ENCODE results near the gene ETNPPL. TPM values are rescaled to one million over a fixed set of nuclear protein-coding genes. Genes with fewer than 3 reads are reported as not detected.
A peak's percentile ranks its signal among the peaks of the same experiment; 100 is the strongest.

Gene ETNPPL
- total RNA-seq, 4 donors from 2014 or later: 0.30 to 16.2 (median 9.0) TPM

DNA sequence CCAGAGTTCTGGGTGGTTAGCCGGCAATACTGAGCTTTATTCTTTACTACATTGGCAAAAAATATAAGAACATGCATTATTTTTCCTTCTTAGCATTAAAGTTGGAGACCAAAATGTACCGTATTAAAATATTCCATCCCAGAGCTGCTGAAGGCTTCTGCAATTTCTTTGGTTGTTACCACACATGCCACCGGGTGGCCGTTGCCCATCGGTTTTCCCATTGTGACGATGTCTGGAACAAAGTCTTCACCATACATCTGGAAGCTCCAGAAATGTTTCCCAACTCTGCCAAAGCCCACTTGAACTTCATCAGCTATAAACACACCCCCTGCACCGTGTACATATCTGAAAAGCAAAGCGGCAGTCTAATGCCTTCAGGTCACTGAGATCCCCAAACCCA, 13.7 kb downstream of the ETNPPL start:
- WGBS, 2 donors: 83 to 89% methylated on average over 8 of the region's 8 CpGs
- no peak for DNase-seq (ENCODE audit: low spot score in 2 of 2)
- TF ChIP-seq POLR2A (IDR thresholded peaks at IDR 0.05) (no peak), CTCF (IDR thresholded peaks at IDR 0.05) (no peak), EP300 (IDR thresholded peaks at IDR 0.05) (no peak)
- no peaks in the 10 kb centered on the region for H3K9me3 ChIP-seq
- no peaks in the 10 kb centered on the region for H3K4me1 ChIP-seq
- no peaks in the 10 kb centered on the region for H3K36me3 ChIP-seq
- no peak overlapping the region for H3K4me3 ChIP-seq
- no peaks in the 10 kb centered on the region for H3K27me3 ChIP-seq
- no peak overlapping the region for H3K27ac ChIP-seq

GRCh38 chr4:108746511-108746910, 16.3 kb downstream of the ETNPPL start:
- H3K4me3 ChIP-seq: no peak overlapping the region

DNA sequence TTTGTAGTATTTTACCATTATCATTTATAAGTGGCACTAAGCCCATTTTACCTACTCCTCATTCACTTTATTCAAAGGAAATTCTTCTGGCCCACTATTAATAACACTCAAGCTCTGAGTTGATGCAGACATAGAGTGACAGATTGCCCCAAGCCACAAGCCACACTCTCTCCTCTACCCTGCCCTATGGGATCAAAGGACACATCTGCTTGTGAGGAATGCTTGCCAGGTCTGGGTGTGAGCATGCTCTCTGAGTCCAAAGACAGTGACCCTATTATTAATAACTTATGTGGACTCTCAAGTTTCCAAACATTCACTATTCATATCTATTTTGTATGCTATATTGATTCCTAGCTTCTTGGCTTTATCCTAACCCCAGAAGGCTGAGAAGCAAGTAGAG, 18.5 kb downstream of the ETNPPL start:
- Histone ChIP-seq H3K9me3 (no peaks in the 10 kb centered on the region), H3K36me3 (no peaks in the 10 kb centered on the region), H3K4me1 (peaks cover 0 to 9% (median 0%) of the 10 kb centered on the region in 4 donors), H3K27me3 (no peaks in the 10 kb centered on the region), H3K4me3 (no peak overlapping the region), H3K27ac (peak overlapping the region in 1 of 4 donors; percentile 79)
- no peak for DNase-seq (ENCODE audit: low spot score in 2 of 2)
- TF ChIP-seq POLR2A (IDR thresholded peaks at IDR 0.05): no peak
- no peak for TF ChIP-seq EP300 (IDR thresholded peaks at IDR 0.05)
- TF ChIP-seq CTCF (IDR thresholded peaks at IDR 0.05): no peak

More at GRCh38 chr4:108746511-108746910, 16.3 kb downstream of the ETNPPL start:
- H3K27ac ChIP-seq: no peak overlapping the region
- TF ChIP-seq CTCF (IDR thresholded peaks at IDR 0.05): no peak
- TF ChIP-seq POLR2A (IDR thresholded peaks at IDR 0.05): no peak
- TF ChIP-seq EP300 (IDR thresholded peaks at IDR 0.05): no peak
- no peaks in the 10 kb centered on the region for H3K27me3 ChIP-seq
- H3K9me3 ChIP-seq: no peaks in the 10 kb centered on the region
- H3K36me3 ChIP-seq: no peaks in the 10 kb centered on the region
- no peak for DNase-seq (ENCODE audit: low spot score in 2 of 2)
- WGBS, 2 donors: 88 to 94% methylated on average over 3 of the region's 3 CpGs
- peaks cover 0 to 9% (median 0%) of the 10 kb centered on the region in 4 donors for H3K4me1 ChIP-seq

DNA sequence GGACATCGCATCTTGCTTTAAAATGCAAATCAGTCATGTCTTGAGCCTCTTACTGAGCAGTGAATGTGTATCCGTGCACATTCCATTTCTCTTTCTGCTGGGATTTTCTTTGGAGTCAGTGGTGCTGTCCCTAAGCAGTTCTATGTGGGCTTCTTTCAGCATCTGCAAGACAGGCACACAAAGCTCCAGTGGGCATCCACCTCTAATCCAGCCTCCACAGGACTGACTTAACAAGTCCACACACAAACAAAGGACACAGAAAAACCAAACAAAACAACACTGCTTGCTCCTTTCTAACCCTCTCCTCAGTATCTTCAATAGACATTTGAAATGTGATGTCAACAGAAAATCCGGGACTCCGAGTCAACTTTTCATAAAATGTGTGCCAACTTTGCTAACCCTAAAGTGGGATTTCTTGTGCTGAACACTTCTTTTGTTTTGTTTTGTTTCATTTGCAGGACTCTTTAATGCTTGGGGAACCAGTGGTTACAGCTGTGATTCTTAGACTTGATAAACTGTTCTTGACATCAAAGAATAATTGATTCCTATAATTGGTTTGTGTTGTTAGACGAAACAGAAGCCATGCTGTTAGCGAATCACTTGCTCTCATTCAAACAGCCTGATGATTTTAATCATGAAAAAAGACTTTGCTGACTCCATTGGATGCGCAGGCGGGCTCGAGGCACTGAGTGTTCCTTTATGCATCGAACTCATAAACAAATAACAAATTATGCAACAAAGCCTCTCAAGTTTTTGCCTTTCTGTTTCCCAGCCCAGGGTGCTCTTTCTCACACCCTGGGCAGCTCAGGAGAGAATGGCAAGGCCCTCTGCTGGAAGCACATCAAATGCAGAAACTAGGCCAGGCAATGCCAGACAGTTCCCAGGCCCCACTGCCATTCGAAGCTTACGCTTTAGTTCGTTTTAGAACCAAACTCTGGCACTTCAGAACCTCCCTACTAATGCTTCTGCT, 20.1 kb downstream of the ETNPPL start:
- H3K27ac ChIP-seq: peak overlapping the region in 2 of 4 donors; percentile 70 to 79
- TF ChIP-seq POLR2A (IDR thresholded peaks at IDR 0.05): no peak
- TF ChIP-seq CTCF (IDR thresholded peaks at IDR 0.05): no peak
- TF ChIP-seq EP300 (IDR thresholded peaks at IDR 0.05): peak in 1 of 2 donors; percentile 11
- peaks cover 0 to 9% (median 0%) of the 10 kb centered on the region in 4 donors for H3K4me1 ChIP-seq
- DNase-seq (ENCODE audit: low spot score in 2 of 2): no peak
- H3K27me3 ChIP-seq: no peaks in the 10 kb centered on the region
- no peaks in the 10 kb centered on the region for H3K9me3 ChIP-seq
- H3K36me3 ChIP-seq: no peaks in the 10 kb centered on the region
- WGBS, 2 donors: 43 to 51% methylated on average over 13 of the region's 13 CpGs
- H3K4me3 ChIP-seq: peak overlapping the region in 1 of 4 donors; percentile 2
